SK-N-SH (cell line): ENCODE measurements around the gene YWHAH.

ENCODE experiments used
- EZH2phosphoT487 ChIP-seq: fragments of 200-600 bp; sonication (generic); IDR thresholded peaks from 2 replicates; pipeline ENCODE4 v1.6.1; 2017; ENCODE audit warnings: low read depth, mixed run types, mild to moderate bottlenecking, antibody characterized with exemption, moderate library complexity, borderline replicate concordance
- MAX ChIP-seq: IDR thresholded peaks from 2 replicates; pipeline ENCODE4 v1.4.0; 2012; ENCODE audit warnings: low read depth
- RCOR1 ChIP-seq: fragments of 150-350 bp; IDR thresholded peaks from 2 replicates; pipeline ENCODE4 v1.6.1; 2017; ENCODE audit warnings: antibody characterized with exemption, low read length
- TAF1 ChIP-seq: IDR thresholded peaks from 2 replicates; pipeline ENCODE4 v1.6.1; 2012; ENCODE audit warnings: low read depth, mild to moderate bottlenecking, low read length, moderate library complexity, borderline replicate concordance
- USF1 ChIP-seq: IDR thresholded peaks from 2 replicates; pipeline ENCODE4 v1.4.0; 2012; ENCODE audit warnings: low read depth, borderline replicate concordance
- YY1 ChIP-seq: IDR thresholded peaks from 2 replicates; pipeline ENCODE4 v1.4.0; 2012; ENCODE audit warnings: low read depth, mild to moderate bottlenecking
- TF ChIP-seq, protein P1 (sequence below): fragments of 200-600 bp; sonication (generic); IDR thresholded peaks from 2 replicates; pipeline ENCODE4 v1.6.1; 2017; ENCODE audit warnings: antibody characterized with exemption, mild to moderate bottlenecking, moderate library complexity
- TF ChIP-seq, protein P2 (sequence below): IDR thresholded peaks from 2 replicates; pipeline ENCODE4 v1.6.1; 2012; ENCODE audit warnings: mild to moderate bottlenecking, low read depth, low read length, moderate library complexity

DNA sequence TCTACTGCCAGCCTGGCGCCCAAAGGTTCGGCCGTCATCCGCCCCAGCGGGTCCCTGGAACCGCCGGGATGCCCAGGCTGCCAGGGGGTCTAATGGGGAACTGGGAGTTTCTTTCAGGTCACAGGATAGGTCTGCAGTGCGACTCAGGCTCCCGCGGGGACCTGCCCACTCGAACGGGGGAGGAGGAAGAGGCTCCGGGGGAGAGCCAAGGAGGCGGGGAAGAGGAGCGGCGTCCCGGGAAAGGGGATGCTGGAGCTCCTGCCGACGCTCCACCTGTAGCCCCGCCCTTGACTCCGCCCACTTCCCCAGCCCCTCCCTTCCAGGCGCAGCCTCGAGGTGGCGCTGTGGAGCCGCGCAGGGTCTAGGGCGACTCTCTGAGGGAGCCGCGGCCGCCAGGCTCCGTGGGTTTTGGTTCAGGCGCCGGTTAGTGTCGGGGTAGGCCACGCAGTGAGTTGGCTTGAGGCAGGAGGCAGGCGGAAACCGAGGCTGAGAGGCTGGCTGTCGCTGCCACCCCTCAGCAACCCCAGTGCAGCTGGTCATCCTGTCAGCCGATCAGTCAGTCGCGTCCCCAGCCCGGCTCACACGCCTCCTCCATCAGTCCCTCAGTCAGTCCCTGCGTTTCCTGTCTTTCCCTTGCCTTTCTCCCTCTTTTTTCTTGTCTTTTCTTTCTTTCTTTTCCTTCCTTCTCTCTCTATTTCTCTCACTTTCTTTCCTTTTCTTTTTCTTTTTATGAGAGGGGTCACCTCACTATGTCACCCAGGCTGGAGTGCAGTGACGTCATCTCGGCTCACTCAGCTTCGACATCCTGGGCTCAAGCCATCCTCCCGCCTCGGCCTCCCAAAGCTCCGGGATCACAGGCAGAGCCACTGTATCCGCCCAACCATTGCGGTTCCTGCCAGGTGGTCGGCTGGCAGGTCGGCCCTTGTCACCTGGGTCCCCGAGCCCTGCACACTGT, 26.4 kb downstream of the YWHAH start:
- TF ChIP-seq, protein P1, sequence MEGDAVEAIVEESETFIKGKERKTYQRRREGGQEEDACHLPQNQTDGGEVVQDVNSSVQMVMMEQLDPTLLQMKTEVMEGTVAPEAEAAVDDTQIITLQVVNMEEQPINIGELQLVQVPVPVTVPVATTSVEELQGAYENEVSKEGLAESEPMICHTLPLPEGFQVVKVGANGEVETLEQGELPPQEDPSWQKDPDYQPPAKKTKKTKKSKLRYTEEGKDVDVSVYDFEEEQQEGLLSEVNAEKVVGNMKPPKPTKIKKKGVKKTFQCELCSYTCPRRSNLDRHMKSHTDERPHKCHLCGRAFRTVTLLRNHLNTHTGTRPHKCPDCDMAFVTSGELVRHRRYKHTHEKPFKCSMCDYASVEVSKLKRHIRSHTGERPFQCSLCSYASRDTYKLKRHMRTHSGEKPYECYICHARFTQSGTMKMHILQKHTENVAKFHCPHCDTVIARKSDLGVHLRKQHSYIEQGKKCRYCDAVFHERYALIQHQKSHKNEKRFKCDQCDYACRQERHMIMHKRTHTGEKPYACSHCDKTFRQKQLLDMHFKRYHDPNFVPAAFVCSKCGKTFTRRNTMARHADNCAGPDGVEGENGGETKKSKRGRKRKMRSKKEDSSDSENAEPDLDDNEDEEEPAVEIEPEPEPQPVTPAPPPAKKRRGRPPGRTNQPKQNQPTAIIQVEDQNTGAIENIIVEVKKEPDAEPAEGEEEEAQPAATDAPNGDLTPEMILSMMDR, result peak; percentile 75
- TF ChIP-seq YY1 (no peak), MAX (no peak), EZH2phosphoT487 (no peak), RCOR1 (no peak), TAF1 (no peak), USF1 (no peak)
- TF ChIP-seq, protein P2, sequence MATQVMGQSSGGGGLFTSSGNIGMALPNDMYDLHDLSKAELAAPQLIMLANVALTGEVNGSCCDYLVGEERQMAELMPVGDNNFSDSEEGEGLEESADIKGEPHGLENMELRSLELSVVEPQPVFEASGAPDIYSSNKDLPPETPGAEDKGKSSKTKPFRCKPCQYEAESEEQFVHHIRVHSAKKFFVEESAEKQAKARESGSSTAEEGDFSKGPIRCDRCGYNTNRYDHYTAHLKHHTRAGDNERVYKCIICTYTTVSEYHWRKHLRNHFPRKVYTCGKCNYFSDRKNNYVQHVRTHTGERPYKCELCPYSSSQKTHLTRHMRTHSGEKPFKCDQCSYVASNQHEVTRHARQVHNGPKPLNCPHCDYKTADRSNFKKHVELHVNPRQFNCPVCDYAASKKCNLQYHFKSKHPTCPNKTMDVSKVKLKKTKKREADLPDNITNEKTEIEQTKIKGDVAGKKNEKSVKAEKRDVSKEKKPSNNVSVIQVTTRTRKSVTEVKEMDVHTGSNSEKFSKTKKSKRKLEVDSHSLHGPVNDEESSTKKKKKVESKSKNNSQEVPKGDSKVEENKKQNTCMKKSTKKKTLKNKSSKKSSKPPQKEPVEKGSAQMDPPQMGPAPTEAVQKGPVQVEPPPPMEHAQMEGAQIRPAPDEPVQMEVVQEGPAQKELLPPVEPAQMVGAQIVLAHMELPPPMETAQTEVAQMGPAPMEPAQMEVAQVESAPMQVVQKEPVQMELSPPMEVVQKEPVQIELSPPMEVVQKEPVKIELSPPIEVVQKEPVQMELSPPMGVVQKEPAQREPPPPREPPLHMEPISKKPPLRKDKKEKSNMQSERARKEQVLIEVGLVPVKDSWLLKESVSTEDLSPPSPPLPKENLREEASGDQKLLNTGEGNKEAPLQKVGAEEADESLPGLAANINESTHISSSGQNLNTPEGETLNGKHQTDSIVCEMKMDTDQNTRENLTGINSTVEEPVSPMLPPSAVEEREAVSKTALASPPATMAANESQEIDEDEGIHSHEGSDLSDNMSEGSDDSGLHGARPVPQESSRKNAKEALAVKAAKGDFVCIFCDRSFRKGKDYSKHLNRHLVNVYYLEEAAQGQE, result no peak
